Trophoblast cell (in vitro differentiated cells and primary cell): Measurements from ENCODE around the gene POU4F1.
A peak's percentile ranks its signal among the peaks of the same experiment; 100 is the strongest.

Experiments used
- DNase-seq, 2 donors: peaks; one replicate each; pipeline ENCODE4 v3.0.0-alpha.2; 2016
- H2AFZ ChIP-seq: 2 replicates; pipeline ENCODE4 v1.6.1; 2013; ENCODE audit warnings: low read length, moderate library complexity, mild to moderate bottlenecking; ENCODE audit not compliant: insufficient read depth, poor library complexity
- H2AK5ac ChIP-seq: 2 replicates; pipeline ENCODE4 v1.6.1; 2013; ENCODE audit warnings: mild to moderate bottlenecking, low read length
- H2BK120ac ChIP-seq: 2 replicates; pipeline ENCODE4 v1.6.1; 2013; ENCODE audit warnings: low read length, mild to moderate bottlenecking, moderate library complexity; ENCODE audit not compliant: insufficient read depth, poor library complexity
- H2BK12ac ChIP-seq: 2 replicates; pipeline ENCODE4 v1.6.1; 2013; ENCODE audit warnings: mild to moderate bottlenecking, low read length, moderate library complexity
- H2BK5ac ChIP-seq: 2 replicates; pipeline ENCODE4 v1.6.1; 2013; ENCODE audit warnings: low read length, low read depth, moderate library complexity, mild to moderate bottlenecking; ENCODE audit not compliant: poor library complexity
- H3K14ac ChIP-seq: 2 replicates; pipeline ENCODE4 v1.6.1; 2013; ENCODE audit warnings: mild to moderate bottlenecking, low read length
- H3K18ac ChIP-seq: 2 replicates; pipeline ENCODE4 v1.6.1; 2013; ENCODE audit warnings: mild to moderate bottlenecking, low read length
- H3K23ac ChIP-seq: 2 replicates; pipeline ENCODE4 v1.6.1; 2013; ENCODE audit warnings: low read length
- H3K27ac ChIP-seq: 2 replicates; pipeline ENCODE4 v1.5.1; 2013; ENCODE audit warnings: low read depth, mild to moderate bottlenecking, inconsistent platforms, low read length, moderate library complexity
- H3K27me3 ChIP-seq: 2 replicates; pipeline ENCODE4 v1.6.1; 2013; ENCODE audit warnings: inconsistent platforms, mild to moderate bottlenecking, low read length, moderate library complexity; ENCODE audit not compliant: insufficient read depth
- H3K36me3 ChIP-seq, 2 experiments: 1 replicate in 1 of 2; 2 replicates in 1 of 2; pipeline ENCODE4 v1.6.1; 2013; ENCODE audit warnings: low read length in 2 of 2, mild to moderate bottlenecking in 2 of 2, moderate library complexity in 1 of 2; ENCODE audit not compliant: insufficient read depth in 2 of 2, control insufficient read depth in 1 of 2
- H3K4ac ChIP-seq: 2 replicates; pipeline ENCODE4 v1.6.1; 2013; ENCODE audit warnings: low read depth, mild to moderate bottlenecking, low read length, moderate library complexity
- H3K4me1 ChIP-seq, 2 experiments: 1 replicate in 1 of 2; 2 replicates in 1 of 2; pipeline ENCODE4 v1.6.1; 2013; ENCODE audit warnings: low read length in 2 of 2, mild to moderate bottlenecking in 2 of 2, moderate library complexity in 1 of 2; ENCODE audit not compliant: insufficient read depth in 2 of 2, control insufficient read depth in 1 of 2
- H3K4me2 ChIP-seq: 2 replicates; pipeline ENCODE4 v1.6.1; 2013; ENCODE audit warnings: inconsistent platforms, mild to moderate bottlenecking, low read length, moderate library complexity
- H3K4me3 ChIP-seq: 2 replicates; pipeline ENCODE4 v1.5.1; 2013; ENCODE audit warnings: mild to moderate bottlenecking, low read depth, low read length, inconsistent platforms
- H3K79me1 ChIP-seq: one replicate; pipeline ENCODE4 v1.6.1; 2013; ENCODE audit warnings: low read length
- H3K79me2 ChIP-seq: 2 replicates; pipeline ENCODE4 v1.6.1; 2013; ENCODE audit warnings: low read length, mild to moderate bottlenecking; ENCODE audit not compliant: control insufficient read depth, insufficient read depth, poor library complexity
- H3K9ac ChIP-seq: 2 replicates; pipeline ENCODE4 v1.6.1; 2013; ENCODE audit warnings: mild to moderate bottlenecking, low read length
- H3K9me3 ChIP-seq: 2 replicates; pipeline ENCODE4 v1.6.1; 2013; ENCODE audit warnings: low read depth, mild to moderate bottlenecking, control low read depth, inconsistent platforms, low read length; ENCODE audit not compliant: insufficient read depth
- H4K12ac ChIP-seq: 2 replicates; pipeline ENCODE4 v1.6.1; 2013; ENCODE audit warnings: low read depth, mild to moderate bottlenecking, low read length, moderate library complexity
- H4K8ac ChIP-seq: 2 replicates; pipeline ENCODE4 v1.6.1; 2013; ENCODE audit warnings: low read depth, mild to moderate bottlenecking, low read length, moderate library complexity
- H4K91ac ChIP-seq: one replicate; pipeline ENCODE4 v1.6.1; 2013; ENCODE audit warnings: low read depth, mild to moderate bottlenecking, low read length, moderate library complexity
- WGBS: extraction: QIAGEN DNeasy Blood & Tissue Kit; methylation state at CpG from one replicate; pipeline ENCODE4 v1.1.7; 2013; ENCODE audit warnings: missing lambda C conversion rate; ENCODE audit not compliant: insufficient read length, insufficient coverage; ENCODE audit errors: extremely low coverage; 5-methylcytosine and 5-hydroxymethylcytosine counted together

The POU4F1 gene

DNA sequence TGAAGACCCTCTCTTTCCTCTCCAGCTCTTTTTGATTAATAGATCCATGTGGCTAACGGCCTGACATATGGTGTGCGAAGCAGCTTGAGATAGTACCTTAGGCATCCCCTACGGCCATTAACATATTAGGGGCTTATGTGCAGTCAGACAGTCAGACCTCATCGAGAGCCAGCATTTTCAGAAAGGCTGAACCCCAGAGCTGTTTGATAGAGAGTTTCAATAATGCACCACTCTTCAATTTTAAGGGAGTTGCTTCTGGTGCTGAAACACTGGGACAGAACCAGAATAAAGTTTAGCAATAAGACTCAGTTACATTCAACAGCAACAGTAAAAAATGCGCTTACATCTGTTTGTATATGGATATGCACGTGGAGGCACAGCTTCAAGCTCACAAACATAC is 10.8 kb downstream of the POU4F1 start:
- no peak overlapping the region for H3K9ac ChIP-seq
- H3K18ac ChIP-seq, result no peak overlapping the region
- H2AK5ac ChIP-seq, result no peak overlapping the region
- no peak overlapping the region for H4K12ac ChIP-seq
- no peak overlapping the region for H3K14ac ChIP-seq
- no peaks in the 10 kb centered on the region for H3K79me2 ChIP-seq
- peaks cover 50% of the 10 kb centered on the region for H3K27me3 ChIP-seq
- no peak overlapping the region for H4K8ac ChIP-seq
- no peak overlapping the region for H3K4ac ChIP-seq
- no peaks in the 10 kb centered on the region for H3K9me3 ChIP-seq
- no peaks in the 10 kb centered on the region for H3K36me3 ChIP-seq
- H3K79me1 ChIP-seq, result no peaks in the 10 kb centered on the region
- no peak overlapping the region for H3K4me3 ChIP-seq
- no peak overlapping the region for H3K4me2 ChIP-seq
- H3K4me1 ChIP-seq, result peaks cover 0 to 2% of the 10 kb centered on the region in 2 experiments
- WGBS, result no CpG with 5 or more reads among the region's 6 CpGs
- no peak for DNase-seq
- H3K27ac ChIP-seq, result no peak overlapping the region
- H2BK12ac ChIP-seq, result no peak overlapping the region
- H3K23ac ChIP-seq, result no peak overlapping the region
- H2AFZ ChIP-seq, result no peak overlapping the region
- H4K91ac ChIP-seq, result no peak overlapping the region
- H2BK120ac ChIP-seq, result no peak overlapping the region
- H2BK5ac ChIP-seq, result no peak overlapping the region

DNA sequence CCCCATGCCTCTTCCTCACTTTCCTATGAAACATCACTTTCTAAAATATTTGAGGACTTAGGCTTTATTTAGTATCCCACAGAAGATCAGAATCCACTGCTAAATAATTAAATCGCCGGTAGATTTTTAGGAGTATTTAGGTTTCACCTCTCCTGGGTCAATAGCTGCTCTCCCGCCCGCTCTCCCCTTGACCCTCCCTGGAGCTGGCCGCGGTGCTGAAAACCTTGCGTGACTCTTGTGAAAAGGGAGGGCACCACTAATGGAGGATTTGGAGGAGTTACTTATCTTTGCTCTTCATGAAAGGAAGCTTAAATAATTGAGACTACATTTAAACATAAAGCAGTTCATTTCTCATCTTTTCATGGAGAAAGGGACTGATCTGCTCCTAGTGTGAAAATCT is 14.1 kb downstream of the POU4F1 start:
- Histone ChIP-seq H3K27me3 (peaks cover 26% of the 10 kb centered on the region), H3K9ac (no peak overlapping the region), H3K18ac (no peak overlapping the region), H3K23ac (no peak overlapping the region), H3K79me1 (no peaks in the 10 kb centered on the region), H2BK120ac (no peak overlapping the region), H3K79me2 (no peaks in the 10 kb centered on the region), H2BK12ac (no peak overlapping the region), H3K36me3 (no peaks in the 10 kb centered on the region), H3K27ac (no peak overlapping the region), H2BK5ac (no peak overlapping the region), H3K4me2 (no peak overlapping the region), H4K8ac (no peak overlapping the region), H2AK5ac (no peak overlapping the region), H4K12ac (no peak overlapping the region), H3K4ac (no peak overlapping the region), H3K9me3 (no peaks in the 10 kb centered on the region), H4K91ac (no peak overlapping the region), H2AFZ (no peak overlapping the region), H3K4me3 (no peak overlapping the region), H3K14ac (no peak overlapping the region), H3K4me1 (no peaks in the 10 kb centered on the region)
- no CpG with 5 or more reads among the region's 7 CpGs for WGBS
- peak in 1 of 2 donors; percentile 64 for DNase-seq

- Histone ChIP-seq H3K23ac (peak overlapping the region; percentile 27), H4K12ac (no peak overlapping the region), H2AK5ac (no peak overlapping the region), H3K9me3 (no peaks in the 10 kb centered on the region), H2BK120ac (no peak overlapping the region), H3K79me2 (no peaks in the 10 kb centered on the region), H3K9ac (peak overlapping the region; percentile 4), H2BK12ac (no peak overlapping the region), H3K14ac (no peak overlapping the region), H4K91ac (no peak overlapping the region), H3K4me1 (no peaks in the 10 kb centered on the region), H3K27ac (peak overlapping the region; percentile 9), H3K79me1 (no peaks in the 10 kb centered on the region), H3K4ac (no peak overlapping the region), H3K18ac (no peak overlapping the region), H2BK5ac (no peak overlapping the region), H3K4me3 (no peak overlapping the region), H3K27me3 (peaks cover 11% of the 10 kb centered on the region), H4K8ac (no peak overlapping the region), H3K36me3 (no peaks in the 10 kb centered on the region), H3K4me2 (no peak overlapping the region), H2AFZ (no peak overlapping the region)
- DNase-seq, result no peak
- no CpG with 5 or more reads among the region's 18 CpGs for WGBS
These were observed 16.0 kb downstream of the POU4F1 start for GRCh38 chr13:78587395-78587794.

DNA sequence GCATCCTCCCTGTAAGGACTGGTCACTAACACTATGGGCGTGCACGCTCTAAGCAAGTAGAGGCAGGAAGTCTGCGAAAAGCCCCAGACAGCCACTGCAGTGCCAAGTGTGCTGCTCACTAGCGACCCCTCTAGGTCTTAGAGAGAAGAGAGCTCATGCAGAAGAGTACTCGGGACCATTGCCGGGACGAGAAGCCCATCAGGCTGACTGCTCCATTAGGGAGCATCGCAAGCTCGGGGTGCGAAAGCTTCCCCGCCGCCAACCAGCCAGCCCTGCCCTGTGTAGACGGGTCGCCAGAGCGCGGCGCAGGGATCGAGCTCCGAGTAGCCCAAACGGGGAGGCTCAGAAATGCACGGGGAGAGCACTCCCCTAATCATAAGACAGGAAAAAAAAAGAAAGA is 16.6 kb downstream of the POU4F1 start:
- H3K4me2 ChIP-seq, result no peak overlapping the region
- H3K27ac ChIP-seq, result no peak overlapping the region
- no peak overlapping the region for H3K14ac ChIP-seq
- no peak overlapping the region for H2AFZ ChIP-seq
- H3K4me1 ChIP-seq, result no peaks in the 10 kb centered on the region
- WGBS, result no CpG with 5 or more reads among the region's 21 CpGs
- H4K91ac ChIP-seq, result no peak overlapping the region
- H3K4ac ChIP-seq, result no peak overlapping the region
- H3K4me3 ChIP-seq, result no peak overlapping the region
- H4K8ac ChIP-seq, result no peak overlapping the region
- peaks cover 11% of the 10 kb centered on the region for H3K27me3 ChIP-seq
- no peaks in the 10 kb centered on the region for H3K79me2 ChIP-seq
- H3K9me3 ChIP-seq, result no peaks in the 10 kb centered on the region
- H2BK5ac ChIP-seq, result no peak overlapping the region
- DNase-seq, result no peak
- no peak overlapping the region for H2BK120ac ChIP-seq
- H2AK5ac ChIP-seq, result no peak overlapping the region
- H2BK12ac ChIP-seq, result no peak overlapping the region
- no peak overlapping the region for H3K18ac ChIP-seq
- no peak overlapping the region for H3K23ac ChIP-seq
- H3K79me1 ChIP-seq, result no peaks in the 10 kb centered on the region
- no peak overlapping the region for H3K9ac ChIP-seq
- H3K36me3 ChIP-seq, result no peaks in the 10 kb centered on the region
- no peak overlapping the region for H4K12ac ChIP-seq
